ENCODE data around the gene EML4.
"Not testable (repeated sequence)": the region's sequence is repeated elsewhere in the genome, so short reads cannot be mapped to it uniquely, and the experiment has no call there.

The EML4 gene

GRCh38 chr2:42169100-42169873 is at the start of gene EML4:
Gene EML4 (plus strand): TSS chr2:42169353. CDS start chr2:42169612, 259 bp downstream.
- peak; percentile 81 to 87 (median 84) for DNase-seq

GRCh38 chr2:42123426-42123825 is 45.7 kb upstream of the EML4 start:
- no peak for DNase-seq

GRCh38 chr2:42124011-42124785 is 45.0 kb upstream of the EML4 start:
- no peak for DNase-seq

GRCh38 chr2:42125841-42126594 is 43.1 kb upstream of the EML4 start:
- no peak for DNase-seq

- DNase-seq: not testable (repeated sequence)
These were observed 42.3 kb upstream of the EML4 start for GRCh38 chr2:42126873-42127272.

GRCh38 chr2:42127425-42128424 is 41.4 kb upstream of the EML4 start:
- peak in 1 of 4 experiments; percentile 8 for DNase-seq

GRCh38 chr2:42128721-42129486 is 40.2 kb upstream of the EML4 start:
- no peak for DNase-seq

GRCh38 chr2:42129487-42129852 is 39.7 kb upstream of the EML4 start:
- no peak for DNase-seq

- no peak for DNase-seq
These were observed 39.2 kb upstream of the EML4 start for GRCh38 chr2:42129947-42130346.

GRCh38 chr2:42130858-42131257 is 38.3 kb upstream of the EML4 start:
- not testable (repeated sequence) for DNase-seq

- DNase-seq: no peak
These were observed 36.8 kb upstream of the EML4 start for GRCh38 chr2:42132191-42132965.

- peak; percentile 31 to 76 (median 48) for DNase-seq
These were observed 36.0 kb upstream of the EML4 start for GRCh38 chr2:42132966-42133641.

- DNase-seq: no peak
These were observed 35.4 kb upstream of the EML4 start for GRCh38 chr2:42133771-42134195.

GRCh38 chr2:42134401-42134932 is 34.7 kb upstream of the EML4 start:
- not testable (repeated sequence) for DNase-seq

- DNase-seq: no peak
These were observed 33.5 kb upstream of the EML4 start for GRCh38 chr2:42135381-42136312.

GRCh38 chr2:42136782-42137124 is 32.4 kb upstream of the EML4 start:
- no peak for DNase-seq

- no peak for DNase-seq
These were observed 31.9 kb upstream of the EML4 start for GRCh38 chr2:42137125-42137841.

Data from activated naive CD4-positive, alpha-beta T cell (primary cell).